GM21619 (cell line): ENCODE data around the gene HIVEP3.

Experiments used
- ATAC-seq: cut with Tn5 transposase; IDR thresholded peaks from one replicate; pipeline ENCODE4 v1.9.1; 2021; ENCODE audit not compliant: unreplicated experiment

HIVEP3 gene

DNA sequence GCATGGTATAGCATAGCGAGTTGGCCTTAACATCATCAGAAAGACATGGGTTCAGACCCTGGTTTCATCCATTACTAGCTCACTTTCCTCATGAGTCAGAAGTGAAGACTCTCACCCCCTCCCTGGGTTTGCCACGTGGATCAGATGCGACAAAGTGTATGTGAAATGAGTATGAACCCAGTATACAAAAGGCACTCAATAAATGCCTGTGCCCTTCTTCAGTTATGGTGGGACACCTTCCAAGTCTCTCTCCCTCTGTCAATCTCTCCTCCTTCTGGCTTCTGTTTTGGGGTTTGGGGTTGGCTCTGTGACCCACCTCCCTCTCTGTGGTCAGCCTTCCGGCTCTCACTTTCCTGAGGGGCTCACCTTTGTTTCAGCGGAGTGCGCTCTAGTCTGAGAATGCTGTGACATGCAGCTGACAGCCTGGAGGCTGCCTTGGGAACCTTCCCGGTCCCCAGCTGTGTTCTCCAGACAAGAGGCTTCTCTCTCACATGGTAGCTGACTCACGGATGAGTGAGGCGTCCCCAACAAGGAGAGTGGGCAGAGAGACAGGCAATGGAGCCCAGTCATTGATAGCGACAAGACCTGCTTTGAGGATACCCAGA, 279.3 kb downstream of the HIVEP3 start:
- ATAC-seq = no peak

DNA sequence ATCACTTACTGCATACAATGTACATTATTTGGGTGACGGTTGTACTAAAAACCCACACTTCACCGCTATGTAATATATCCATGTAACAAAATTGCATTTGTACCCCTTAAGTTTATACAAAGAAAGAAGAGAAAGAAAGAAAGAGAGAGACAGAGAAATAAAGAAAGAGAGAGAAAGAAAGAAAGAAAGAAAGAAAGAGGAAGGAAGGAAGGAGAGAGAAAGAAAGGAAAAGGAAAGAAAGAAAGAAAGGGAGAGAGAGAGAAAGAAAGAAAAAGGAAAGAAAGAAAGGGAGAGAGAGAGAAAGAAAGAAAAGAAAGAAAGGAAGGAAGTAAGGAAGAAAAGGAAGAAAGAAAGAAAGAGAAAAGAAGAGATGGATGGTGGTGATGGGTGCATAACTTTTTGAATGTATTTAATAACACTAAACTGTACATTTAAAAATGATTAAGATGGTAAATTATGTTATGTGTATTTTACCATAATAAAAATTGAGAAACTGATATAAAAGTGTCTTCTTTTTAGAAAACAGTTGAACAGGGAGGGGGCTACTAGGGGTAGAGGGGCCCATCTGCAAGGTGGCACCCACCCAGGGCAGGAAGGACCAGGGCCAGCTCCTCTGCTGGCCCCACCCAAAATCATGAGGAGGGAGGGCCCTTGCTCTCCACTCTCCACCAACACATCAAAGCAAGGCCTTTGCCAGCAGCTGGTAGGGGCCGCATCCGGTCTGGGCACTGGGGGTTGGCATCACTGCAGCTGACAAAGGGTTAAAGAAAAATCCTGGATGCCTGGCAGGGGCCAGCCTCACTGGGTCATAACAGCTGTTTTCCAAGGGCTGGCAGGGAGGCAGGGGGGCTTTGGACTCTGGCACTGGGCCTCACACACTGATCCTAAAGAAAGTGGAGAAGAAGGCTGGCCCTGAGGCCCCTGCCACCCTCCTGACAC, 280.4 kb downstream of the HIVEP3 start:
- no peak for ATAC-seq

GRCh38 chr1:41637367-41637766, 281.4 kb downstream of the HIVEP3 start:
- no peak for ATAC-seq

- no peak for ATAC-seq
Observed at GRCh38 chr1:41633764-41634163, 285.0 kb downstream of the HIVEP3 start.

GRCh38 chr1:41632781-41633575, 285.7 kb downstream of the HIVEP3 start:
- ATAC-seq = no peak

DNA sequence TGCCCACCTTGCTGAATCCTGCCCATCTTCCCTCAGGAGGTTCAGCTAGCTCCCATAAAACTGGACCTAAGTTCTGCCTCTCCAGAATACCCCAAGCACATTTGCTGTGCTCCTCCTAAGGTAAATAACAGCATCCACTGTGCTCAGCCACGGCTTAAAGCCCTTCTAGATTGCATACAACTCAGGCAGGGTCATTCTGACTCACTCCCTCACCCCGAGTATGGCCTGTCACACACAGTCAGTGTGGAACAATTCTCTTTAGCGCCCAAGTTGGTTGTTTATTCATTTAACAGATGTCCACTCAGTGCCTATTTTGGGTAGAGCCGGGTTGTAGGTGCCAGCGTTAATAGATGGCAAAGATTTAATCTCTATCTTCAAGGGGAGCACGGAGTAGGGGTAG, 286.8 kb downstream of the HIVEP3 start:
- no peak for ATAC-seq

- no peak for ATAC-seq
Observed at GRCh38 chr1:41631154-41631553, 287.6 kb downstream of the HIVEP3 start.

GRCh38 chr1:41629571-41629970, 289.2 kb downstream of the HIVEP3 start:
- no peak for ATAC-seq

DNA sequence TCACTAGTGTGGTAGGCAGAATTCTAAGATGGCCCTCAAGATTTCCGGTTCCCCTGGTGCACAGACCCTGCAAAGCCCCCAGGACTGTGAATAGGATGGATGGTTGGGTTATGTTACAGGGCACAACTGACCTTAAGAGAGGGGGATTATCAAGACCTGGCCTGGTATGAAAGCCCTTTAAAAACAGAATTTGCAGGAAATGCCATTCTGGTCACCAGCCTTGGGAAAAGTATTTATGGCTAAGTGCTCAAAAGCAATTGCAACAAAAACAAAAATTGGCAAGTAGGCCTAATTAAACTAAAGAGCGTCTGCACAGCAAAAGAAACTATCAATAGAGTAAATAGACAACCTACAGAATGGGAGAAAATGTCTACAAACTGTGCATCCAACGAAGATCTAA, 289.6 kb downstream of the HIVEP3 start:
- ATAC-seq = no peak

- no peak for ATAC-seq
Observed at GRCh38 chr1:41627491-41628280, 291.0 kb downstream of the HIVEP3 start.

DNA sequence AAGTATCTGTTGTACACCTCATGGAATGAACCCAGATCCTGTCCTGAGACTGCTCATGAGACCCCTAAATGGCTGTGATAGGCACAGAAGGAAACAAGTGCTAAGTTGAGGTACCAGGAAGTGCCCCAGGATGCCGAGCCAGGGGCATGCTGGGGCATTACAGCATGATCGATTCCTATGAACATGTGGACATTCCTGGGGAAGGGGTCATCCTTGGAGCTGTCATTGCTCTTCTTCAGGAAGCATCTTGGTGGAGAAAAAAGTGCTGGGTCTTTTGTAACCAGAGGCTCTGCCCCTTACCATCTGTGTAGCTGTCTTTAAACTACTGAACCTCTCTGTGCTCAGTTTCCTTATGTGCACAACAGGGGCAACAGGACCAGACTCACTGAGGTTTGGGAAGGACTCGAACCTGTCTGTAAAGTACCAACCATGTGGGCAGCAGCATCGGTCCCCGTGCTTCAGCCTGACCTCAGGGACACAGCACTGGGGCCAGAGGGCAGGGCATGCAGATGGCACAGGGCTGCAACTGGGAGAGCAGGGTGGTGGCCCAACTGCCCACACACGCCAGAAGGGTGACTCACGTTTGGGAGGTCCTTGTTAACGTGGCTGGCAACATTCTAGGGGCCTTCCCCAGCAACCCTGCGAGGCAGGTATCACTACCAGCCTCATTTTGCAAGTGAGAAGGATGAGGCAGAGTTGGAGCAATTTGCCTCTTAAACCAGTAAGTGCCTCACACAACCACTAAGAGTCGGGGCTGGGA, 291.9 kb downstream of the HIVEP3 start:
- peak; percentile 45 for ATAC-seq

DNA sequence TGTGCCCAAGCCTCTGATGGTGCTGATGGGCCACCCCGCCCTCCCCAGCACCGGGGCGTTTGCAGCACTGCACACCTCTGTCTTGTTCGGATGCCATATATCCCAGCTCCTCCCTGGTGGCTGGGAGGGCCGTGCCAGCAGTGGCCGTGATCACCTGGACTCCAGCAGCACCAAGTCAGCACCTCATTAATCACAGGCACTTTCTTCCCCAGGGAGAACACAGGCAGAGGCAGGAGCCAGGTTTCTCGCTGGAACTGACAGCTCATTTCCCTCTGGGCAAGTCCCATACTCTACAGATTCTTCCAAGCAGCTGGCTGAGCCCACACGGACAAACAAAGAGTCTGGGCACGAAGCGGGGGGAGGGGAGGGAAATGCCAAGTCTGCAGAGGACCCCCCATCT, 292.6 kb downstream of the HIVEP3 start:
- no peak for ATAC-seq

DNA sequence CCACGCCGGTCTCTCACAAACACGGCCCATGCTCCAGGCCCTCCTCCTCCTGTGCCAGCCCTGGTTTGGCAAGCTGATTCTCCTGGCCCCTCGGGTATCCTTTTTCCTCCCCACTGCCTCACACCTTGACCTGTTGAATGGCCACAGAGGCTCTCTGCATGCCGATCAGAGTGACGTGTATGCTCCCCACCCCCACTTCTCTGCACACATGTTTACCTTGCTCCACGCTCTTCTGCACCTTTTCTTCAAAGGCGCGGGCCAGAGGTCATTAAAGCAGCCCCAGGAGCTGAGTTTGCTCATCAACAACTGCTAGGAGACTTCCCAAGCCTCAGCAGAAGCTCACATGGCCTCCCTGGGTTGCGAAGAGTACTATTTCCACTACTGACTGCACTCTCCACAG, 295.0 kb downstream of the HIVEP3 start:
- ATAC-seq = no peak

DNA sequence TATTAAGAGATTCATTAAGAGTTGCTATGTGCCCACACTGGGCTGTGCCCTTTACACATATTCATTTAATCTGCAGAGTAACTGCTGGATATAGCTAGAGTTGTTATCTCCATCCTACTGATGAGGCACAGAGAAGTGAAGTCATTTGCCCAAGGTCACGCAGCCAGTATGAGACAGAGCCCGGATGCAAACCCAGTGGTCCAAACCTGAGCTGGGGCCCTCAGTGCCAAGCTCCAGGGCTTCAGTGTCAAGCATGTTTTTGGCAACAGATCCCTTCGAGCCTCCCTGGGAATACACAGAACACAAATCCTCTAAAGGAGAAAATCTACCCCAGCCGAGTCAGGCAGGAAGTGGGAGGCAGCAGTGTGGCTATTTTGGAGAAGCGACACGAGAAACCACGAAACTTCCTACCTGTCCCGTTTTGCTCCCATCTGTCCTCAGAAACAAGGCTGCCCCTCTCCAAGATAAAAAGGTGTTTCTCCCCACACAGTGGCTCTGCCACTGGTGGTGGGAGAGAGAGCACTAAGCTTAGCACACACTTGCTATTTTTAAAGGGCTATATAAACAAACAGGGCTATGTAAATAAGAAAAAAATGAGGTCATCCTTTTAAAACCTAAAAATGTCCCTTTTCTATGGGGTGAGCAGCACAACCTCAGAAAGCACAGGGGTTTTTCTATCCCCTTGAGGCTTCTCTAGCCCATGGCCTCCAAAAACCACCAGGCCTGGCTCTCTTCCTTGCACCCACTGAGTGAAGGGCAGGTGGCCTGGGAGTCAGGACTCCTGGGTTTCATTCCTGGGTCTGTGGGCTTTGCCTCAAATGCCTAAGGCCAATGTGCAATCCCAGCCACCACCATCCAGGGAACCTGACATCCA, 295.6 kb downstream of the HIVEP3 start:
- peak; percentile 75 for ATAC-seq

DNA sequence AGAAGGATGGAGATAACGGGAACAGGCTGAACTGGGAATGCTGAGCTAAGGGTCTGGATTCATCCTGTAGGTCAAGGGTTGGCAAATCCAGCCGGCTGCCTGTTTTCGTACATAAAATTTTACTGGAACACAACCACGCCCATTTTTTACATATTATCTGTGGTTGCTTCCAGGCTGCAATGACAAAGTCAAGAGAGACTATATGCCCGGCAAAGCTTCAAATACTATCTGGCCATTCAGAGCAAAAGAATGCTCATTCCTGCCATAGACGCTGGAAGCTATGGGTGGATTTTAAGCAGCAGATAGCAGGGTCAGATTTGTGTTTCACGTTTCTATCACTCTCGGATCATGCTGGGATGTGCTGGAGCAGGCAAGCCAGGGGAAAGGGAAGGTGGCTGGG, 296.3 kb downstream of the HIVEP3 start:
- ATAC-seq = no peak

DNA sequence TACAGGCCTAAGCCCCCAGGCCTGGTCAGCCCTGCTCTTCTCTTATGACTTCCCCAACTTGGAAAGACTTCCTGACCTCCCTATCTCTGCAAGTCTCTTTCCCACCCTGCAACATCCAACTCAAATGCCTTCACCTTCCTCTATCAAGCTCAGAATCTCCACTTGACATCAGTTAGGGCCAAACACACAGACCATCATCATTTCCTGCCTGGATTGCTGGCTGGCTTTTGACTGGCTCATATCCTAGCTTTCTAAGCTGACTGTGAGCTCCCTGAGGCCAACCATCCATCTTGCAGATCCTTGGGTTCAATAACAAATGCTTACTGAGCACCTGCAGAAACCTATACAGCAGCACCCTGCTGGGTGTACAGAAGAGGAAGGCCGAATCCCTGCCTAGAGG, 296.9 kb downstream of the HIVEP3 start:
- ATAC-seq = no peak

- no peak for ATAC-seq
Observed at GRCh38 chr1:41621256-41621655, 297.5 kb downstream of the HIVEP3 start.

DNA sequence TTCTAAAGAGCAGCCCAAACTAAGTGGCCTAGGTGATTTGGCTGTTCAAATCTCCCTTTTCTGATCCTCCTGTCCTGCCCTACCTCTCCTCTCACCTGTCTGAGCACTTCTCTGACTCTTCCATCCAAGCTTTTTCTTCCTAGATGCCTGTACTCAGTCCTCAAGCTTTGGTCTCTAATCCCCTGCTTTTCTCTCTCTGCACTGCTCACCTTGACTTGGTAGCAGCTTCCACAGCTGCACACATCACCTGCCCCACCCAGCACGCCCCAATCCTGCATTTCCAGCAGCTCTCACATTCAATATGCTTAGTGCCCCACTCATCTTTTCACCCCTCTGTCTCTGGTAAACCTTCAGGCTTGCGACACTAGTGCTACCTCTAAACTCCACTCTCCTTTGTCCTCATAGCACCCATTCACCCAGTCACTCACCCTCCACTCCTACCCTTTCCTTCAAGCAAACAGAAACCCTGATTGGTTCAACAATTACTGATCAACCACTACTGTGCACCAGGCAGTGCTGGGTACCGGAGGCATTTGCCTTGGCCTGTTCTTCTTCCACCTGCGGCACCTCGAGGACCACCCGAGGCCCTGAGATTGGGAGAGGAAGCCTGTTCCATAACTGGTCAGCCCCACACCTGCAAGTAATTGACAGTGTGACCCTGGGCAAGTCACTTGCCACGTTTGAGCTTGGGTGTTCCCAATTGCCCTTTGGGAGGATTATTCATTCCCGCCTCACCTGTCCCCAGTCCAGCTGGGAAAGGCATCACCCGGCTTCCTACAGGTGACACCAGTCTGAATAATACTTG, 298.2 kb downstream of the HIVEP3 start:
- no peak for ATAC-seq
